Fibroblast of lung (primary cell): ENCODE measurements around the gene FLNB. TPM values are rescaled to one million over a fixed set of nuclear protein-coding genes. Genes with fewer than 3 reads are reported as not detected.

Experiments used
- DNase-seq, 2 donors: peaks; one replicate each; pipeline versions ENCODE4 v3.0.0 to v3.0.0-alpha.2; 2010; ENCODE audit warnings: low read depth in 2 of 2
- H2AFZ ChIP-seq: 2 replicates; pipeline ENCODE4 v1.5.1; 2012; ENCODE audit warnings: low read length, control low read depth, inconsistent platforms
- H3K27ac ChIP-seq: 2 replicates; pipeline ENCODE4 v1.5.1; 2011; ENCODE audit warnings: low read length, control low read depth; ENCODE audit not compliant: insufficient read depth
- H3K27me3 ChIP-seq: 2 replicates; pipeline ENCODE4 v1.5.1; 2011; ENCODE audit warnings: mild to moderate bottlenecking, low read length; ENCODE audit not compliant: control insufficient read depth, insufficient read depth
- H3K36me3 ChIP-seq: 2 replicates; pipeline ENCODE4 v1.5.1; 2011; ENCODE audit warnings: low read length; ENCODE audit not compliant: control insufficient read depth, insufficient read depth
- H3K4me1 ChIP-seq: 2 replicates; pipeline ENCODE4 v1.5.1; 2011; ENCODE audit warnings: low read length; ENCODE audit not compliant: control insufficient read depth, insufficient read depth; ENCODE audit errors: extremely low read depth
- H3K4me2 ChIP-seq: 2 replicates; pipeline ENCODE4 v1.5.1; 2011; ENCODE audit warnings: low read length, control low read depth; ENCODE audit not compliant: insufficient read depth; ENCODE audit errors: extremely low read depth
- H3K4me3 ChIP-seq, 4 experiments: fragments of 200-600 bp in 1 of 4; sonication (generic) in 1 of 4; replicated peaks in 1 of 4; 2 replicates each; pipeline ENCODE4 v1.5.1; 2011 to 2016; ENCODE audit warnings: low read length in 4 of 4, low read depth in 3 of 4, mild to moderate bottlenecking in 3 of 4, control low read depth in 2 of 4, inconsistent platforms in 1 of 4, mixed read lengths in 1 of 4; ENCODE audit not compliant: insufficient read depth in 1 of 4; ENCODE audit errors: control extremely low read depth in 1 of 4
- H3K79me2 ChIP-seq: 2 replicates; pipeline ENCODE4 v1.5.1; 2012; ENCODE audit warnings: mild to moderate bottlenecking, low read length, inconsistent platforms; ENCODE audit not compliant: control insufficient read depth, insufficient read depth
- H3K9ac ChIP-seq: 2 replicates; pipeline ENCODE4 v1.5.1; 2011; ENCODE audit warnings: mild to moderate bottlenecking, low read length, control low read depth; ENCODE audit not compliant: insufficient read depth
- H3K9me3 ChIP-seq: 2 replicates; pipeline ENCODE4 v1.5.1; 2012; ENCODE audit warnings: low read depth, low read length; ENCODE audit not compliant: control insufficient read depth, insufficient read depth
- H4K20me1 ChIP-seq: 2 replicates; pipeline ENCODE4 v1.5.1; 2011; ENCODE audit warnings: low read length; ENCODE audit not compliant: control insufficient read depth, insufficient read depth; ENCODE audit errors: extremely low read depth
- CTCF ChIP-seq, 2 donors: IDR thresholded peaks in 1 of 2; conservative IDR thresholded peaks in 1 of 2; 1 replicate in 1 of 2; 2 replicates in 1 of 2; pipeline ENCODE4 v1.5.1; 2011 to 2012; ENCODE audit warnings: low read length in 2 of 2, control low read depth in 1 of 2, inconsistent platforms in 1 of 2, low read depth in 1 of 2, mild to moderate bottlenecking in 1 of 2
- EZH2 ChIP-seq: IDR thresholded peaks from 2 replicates; pipeline ENCODE4 v1.5.1; 2012; ENCODE audit warnings: low read length, control low read depth, mild to moderate bottlenecking; ENCODE audit errors: missing control alignments
- polyA plus RNA-seq, 2 donors: library from polyadenylated mRNA; depleted of rRNA in 1 of 2; stranded (reverse) in 1 of 2; unstranded in 1 of 2; fragments of >200 nt; gene quantifications; 2 replicates each; pipeline ENCODE4 v1.2.1, GENCODE V29; 2011 to 2012; ENCODE audit warnings: missing spikeins in 1 of 2
- total RNA-seq: library from RNA; depleted of rRNA; stranded (reverse); fragments of >200 nt; gene quantifications from 2 replicates; pipeline ENCODE4 v1.2.1, GENCODE V29; 2014

Gene FLNB
- total and polyA plus RNA-seq, 2 donors (not counting 1 experiment from before 2014, with no cell fraction given): 81.7 to 105 TPM

GRCh38 chr3:58119186-58119585 lies 111.0 kb downstream of the FLNB start:
- TF ChIP-seq EZH2 (no peak), CTCF (conservative IDR thresholded peaks at IDR 0.05 in 1 of 2, IDR thresholded peaks at IDR 0.05 in 1 of 2; ENCODE audit: low read depth in 1 of 2, low read length in 2 of 2) (no peak)
- H3K9me3 ChIP-seq: no peaks in the 10 kb centered on the region
- H2AFZ ChIP-seq: no peak overlapping the region
- DNase-seq: no peak
- H3K27me3 ChIP-seq: no peaks in the 10 kb centered on the region
- H3K27ac ChIP-seq: no peak overlapping the region
- no peak overlapping the region for H3K9ac ChIP-seq
- peaks cover 22% of the 10 kb centered on the region for H3K36me3 ChIP-seq
- H3K4me3 ChIP-seq: no peak overlapping the region
- no peak overlapping the region for H3K4me2 ChIP-seq
- H3K4me1 ChIP-seq: peaks cover 2% of the 10 kb centered on the region
- no peaks in the 10 kb centered on the region for H4K20me1 ChIP-seq
- no peaks in the 10 kb centered on the region for H3K79me2 ChIP-seq

- DNase-seq: peak in 1 of 2 donors; percentile 53
- H2AFZ ChIP-seq: no peak overlapping the region
- H3K27me3 ChIP-seq: no peaks in the 10 kb centered on the region
- no peak overlapping the region for H3K9ac ChIP-seq
- peaks cover 2% of the 10 kb centered on the region for H3K4me1 ChIP-seq
- H3K79me2 ChIP-seq: no peaks in the 10 kb centered on the region
- H3K27ac ChIP-seq: no peak overlapping the region
- no peak for TF ChIP-seq CTCF (conservative IDR thresholded peaks at IDR 0.05 in 1 of 2, IDR thresholded peaks at IDR 0.05 in 1 of 2; ENCODE audit: low read depth in 1 of 2, low read length in 2 of 2)
- no peak for TF ChIP-seq EZH2
- H3K4me3 ChIP-seq: no peak overlapping the region
- no peaks in the 10 kb centered on the region for H3K9me3 ChIP-seq
- no peaks in the 10 kb centered on the region for H4K20me1 ChIP-seq
- H3K4me2 ChIP-seq: no peak overlapping the region
- peaks cover 23% of the 10 kb centered on the region for H3K36me3 ChIP-seq
Measured at GRCh38 chr3:58120075-58120812, 112.0 kb downstream of the FLNB start.

GRCh38 chr3:58121183-58121582 lies 113.0 kb downstream of the FLNB start:
- Histone ChIP-seq H3K27me3 (no peaks in the 10 kb centered on the region), H3K79me2 (no peaks in the 10 kb centered on the region), H4K20me1 (no peaks in the 10 kb centered on the region), H3K9me3 (no peaks in the 10 kb centered on the region), H2AFZ (no peak overlapping the region), H3K4me2 (no peak overlapping the region), H3K4me1 (peaks cover 2% of the 10 kb centered on the region), H3K9ac (no peak overlapping the region), H3K36me3 (peaks cover 23% of the 10 kb centered on the region), H3K4me3 (no peak overlapping the region), H3K27ac (no peak overlapping the region)
- TF ChIP-seq CTCF (conservative IDR thresholded peaks at IDR 0.05 in 1 of 2, IDR thresholded peaks at IDR 0.05 in 1 of 2; ENCODE audit: low read depth in 1 of 2, low read length in 2 of 2) (no peak), EZH2 (no peak)
- DNase-seq: no peak
